ENCODE results near the gene PNLIPRP3.

- TF ChIP-seq EZH2 (optimal IDR thresholded peaks at IDR 0.05; ENCODE audit: low read depth, low read length) (no peak), CTCF (IDR thresholded peaks at IDR 0.05; ENCODE audit: low read length) (no peak)
These were observed 95.2 kb downstream of the PNLIPRP3 start for GRCh38 chr10:116522803-116523381.
